ENCODE results near the gene GNG5. TPM values are rescaled to one million over a fixed set of nuclear protein-coding genes. Genes with fewer than 3 reads are reported as not detected.
"Not testable (repeated sequence)": the region's sequence is repeated elsewhere in the genome, so short reads cannot be mapped to it uniquely, and the experiment has no call there.

GNG5 gene
- 3.3 TPM for total RNA-seq

DNA sequence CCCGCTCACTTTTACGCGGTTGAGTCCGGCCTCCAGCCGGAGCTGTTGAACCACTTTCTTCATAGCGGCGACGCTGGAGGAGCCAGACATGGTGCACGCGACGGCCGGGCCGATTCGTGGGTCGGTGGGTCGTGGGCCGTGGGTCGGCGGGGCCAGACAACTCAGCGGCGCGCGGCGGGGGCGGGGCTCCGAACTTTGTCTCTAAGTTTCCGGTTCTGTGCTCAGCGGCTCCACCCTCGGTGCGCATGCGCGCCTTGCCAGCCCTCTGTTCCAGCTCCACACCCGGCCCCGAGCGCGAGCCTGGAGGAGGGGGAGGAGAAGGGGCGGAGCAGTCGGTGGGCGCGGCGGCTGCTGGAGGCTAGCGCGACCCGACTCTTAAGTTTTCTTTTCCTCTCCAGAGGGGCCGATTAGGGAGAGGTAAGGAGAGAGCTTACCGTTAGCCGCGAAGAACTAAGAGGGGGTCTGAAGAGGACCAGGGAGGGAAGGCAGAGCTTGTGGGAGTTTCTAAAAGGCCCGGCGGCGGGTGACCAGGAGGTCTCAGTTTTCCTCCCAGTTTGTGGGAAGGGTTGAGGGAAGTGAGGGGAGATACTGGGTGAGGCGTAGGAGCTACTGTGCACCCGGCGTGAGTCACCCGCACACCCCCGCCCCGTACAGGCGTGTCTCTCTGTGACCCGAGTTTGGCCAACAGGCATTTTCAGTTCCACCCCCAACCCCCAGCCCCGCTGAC, at the start of gene GNG5, which contains the start of gene SPATA1:
GNG5 (minus strand) TSS at position 580 of the 727 bp plus-strand sequence; CDS start at position 90, 490 bp downstream.
SPATA1 (plus strand) TSS at position 385 of the 727 bp plus-strand sequence. CDS start 9,974 bp downstream, outside the sequence.
- no peak for FAIRE-seq
- peak; percentile 89 to 92 for DNase-seq (ENCODE audit: low spot score in 2 of 2)

DNA sequence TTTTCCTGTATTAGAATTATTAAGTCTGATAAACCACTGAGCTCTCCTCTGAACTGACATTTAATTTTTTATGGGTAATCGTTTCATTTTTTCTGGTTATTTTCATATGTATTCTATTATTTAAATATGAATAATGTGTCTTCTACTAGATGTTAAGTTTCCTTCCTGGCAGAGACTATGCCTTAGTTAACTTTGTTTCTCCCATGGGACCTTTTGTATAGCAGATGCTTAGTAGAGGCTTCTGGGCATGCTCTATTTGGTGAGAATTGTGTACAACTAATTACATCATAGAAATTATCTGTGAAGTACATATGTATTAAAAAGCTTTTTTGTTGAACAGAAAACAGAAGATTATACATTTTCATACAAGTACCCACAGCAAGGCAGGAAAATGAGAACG, 44.4 kb upstream of the GNG5 start:
- DNase-seq (ENCODE audit: low spot score in 2 of 2) (no peak), FAIRE-seq (no peak)

DNA sequence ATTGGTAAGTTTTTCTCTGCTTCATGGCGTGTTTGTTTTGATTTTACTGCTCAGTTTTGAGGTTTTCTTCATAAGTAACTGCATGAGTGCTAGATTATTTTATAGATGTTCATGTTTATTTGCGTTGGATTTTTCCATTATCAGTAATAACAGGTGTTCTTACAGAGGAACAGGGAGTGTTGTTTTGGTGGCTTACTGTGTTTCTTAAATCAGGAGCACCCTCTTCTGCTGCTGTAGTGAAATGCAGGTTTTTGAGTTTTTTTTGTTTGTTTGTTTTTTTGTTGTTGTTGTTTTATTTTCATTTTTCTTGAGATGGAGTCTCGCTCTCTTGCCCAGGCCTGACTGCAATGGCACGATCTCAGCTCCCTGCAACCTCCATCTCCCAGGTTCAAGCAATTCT, 35.3 kb upstream of the GNG5 start:
- FAIRE-seq, result no peak
- DNase-seq (ENCODE audit: low spot score in 2 of 2), result no peak

DNA sequence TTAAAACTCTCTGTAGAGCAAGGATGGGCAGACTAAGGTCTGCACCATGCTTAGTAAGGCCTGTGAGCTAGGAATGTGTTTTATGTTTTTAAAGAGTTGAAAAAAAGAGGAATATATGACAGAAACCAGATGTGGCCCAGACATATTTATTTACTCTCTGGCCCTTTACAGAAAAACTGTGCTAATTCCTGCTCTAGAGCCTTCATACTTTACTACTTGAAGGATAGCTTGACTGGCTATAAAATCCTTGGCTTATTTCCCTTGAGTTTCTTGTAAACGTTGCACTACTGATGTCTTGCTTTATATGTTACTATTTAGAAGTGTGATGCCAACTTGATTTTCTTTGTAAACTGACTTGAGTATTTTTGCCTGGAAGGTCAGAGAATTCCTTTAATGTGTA, 34.4 kb upstream of the GNG5 start:
- FAIRE-seq (no peak), DNase-seq (ENCODE audit: low spot score in 2 of 2) (no peak)

DNA sequence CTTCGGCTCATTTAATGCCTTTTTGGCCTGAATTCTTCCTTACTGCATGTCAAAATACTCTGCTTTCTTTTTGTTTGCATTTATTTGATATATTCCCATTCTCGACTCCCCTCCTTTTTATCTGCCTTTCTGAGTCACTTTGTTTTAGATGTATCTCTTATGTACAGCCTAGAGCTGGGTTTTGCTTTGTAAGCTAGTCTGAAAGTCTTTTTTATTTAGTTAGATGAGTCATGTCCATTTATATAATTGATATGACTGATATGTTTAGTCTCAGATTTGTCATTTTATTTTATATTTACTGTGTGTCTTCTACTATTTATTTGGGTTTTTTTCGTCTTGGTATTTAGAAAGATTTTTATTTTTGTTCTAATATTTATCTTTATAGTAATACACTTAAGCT, 33.6 kb upstream of the GNG5 start:
- FAIRE-seq, result peak; percentile 17

DNA sequence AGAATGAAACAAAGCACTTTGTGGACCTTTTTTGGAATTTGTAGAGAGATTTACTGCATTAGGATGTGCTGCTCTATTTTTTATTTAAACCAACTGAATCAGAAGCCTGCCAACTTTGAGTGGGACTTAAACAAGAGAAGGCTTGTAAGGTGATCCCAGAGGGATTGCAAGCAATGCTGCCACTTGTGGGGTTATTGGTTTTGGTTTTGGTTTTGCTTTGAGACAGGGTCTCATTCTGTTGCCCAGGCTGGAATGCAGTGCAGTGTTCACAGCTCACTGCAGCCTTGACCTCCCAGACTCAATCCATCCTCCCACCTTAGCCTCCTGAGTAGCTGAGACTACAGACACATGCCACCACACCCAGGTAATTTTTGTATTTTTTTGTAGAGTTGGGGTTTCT, 32.2 kb upstream of the GNG5 start:
- no peak for DNase-seq (ENCODE audit: low spot score in 2 of 2)
- no peak for FAIRE-seq

More for the DNA sequence above, 33.6 kb upstream of the GNG5 start:
- DNase-seq (ENCODE audit: low spot score in 2 of 2), result no peak

DNA sequence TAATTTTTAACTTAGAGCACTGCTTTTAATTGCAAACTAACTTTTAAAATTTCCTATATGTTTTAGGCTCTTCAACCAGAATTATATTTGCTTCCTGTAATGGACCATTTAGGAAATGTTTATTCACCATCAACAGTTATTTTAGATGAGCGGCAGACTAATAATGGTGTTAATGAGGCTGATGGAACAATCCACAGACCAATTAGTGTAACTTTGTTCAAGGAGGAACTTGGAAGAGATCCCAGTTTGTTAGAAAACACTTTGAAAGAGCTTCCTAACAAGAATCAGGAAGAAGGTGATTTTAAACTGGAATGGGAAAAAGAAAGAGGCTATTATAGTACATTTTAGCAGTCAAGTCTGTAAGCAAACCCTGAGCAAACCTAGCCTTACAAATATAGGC, 19.4 kb upstream of the GNG5 start:
- no peak for DNase-seq (ENCODE audit: low spot score in 2 of 2)
- no peak for FAIRE-seq

DNA sequence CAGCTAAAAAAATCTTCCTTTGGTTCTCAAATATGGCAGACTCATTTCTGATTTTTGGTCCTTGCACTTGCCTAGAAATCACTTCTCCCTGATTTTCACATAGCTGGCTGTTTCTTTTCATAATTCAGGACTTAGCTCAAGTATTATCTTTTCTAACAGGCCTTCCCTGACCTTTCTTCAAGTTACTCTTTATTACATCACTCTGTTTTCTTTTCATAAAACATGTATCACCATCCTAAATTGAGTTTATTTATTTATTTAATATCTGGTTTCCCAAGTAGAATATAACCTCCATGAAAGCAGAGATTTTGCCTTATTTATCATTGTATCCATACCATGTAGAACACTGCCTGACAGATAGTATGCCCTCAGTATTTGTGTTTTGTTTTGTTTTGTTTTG, 18.2 kb upstream of the GNG5 start:
- no peak for DNase-seq (ENCODE audit: low spot score in 2 of 2)
- no peak for FAIRE-seq

DNA sequence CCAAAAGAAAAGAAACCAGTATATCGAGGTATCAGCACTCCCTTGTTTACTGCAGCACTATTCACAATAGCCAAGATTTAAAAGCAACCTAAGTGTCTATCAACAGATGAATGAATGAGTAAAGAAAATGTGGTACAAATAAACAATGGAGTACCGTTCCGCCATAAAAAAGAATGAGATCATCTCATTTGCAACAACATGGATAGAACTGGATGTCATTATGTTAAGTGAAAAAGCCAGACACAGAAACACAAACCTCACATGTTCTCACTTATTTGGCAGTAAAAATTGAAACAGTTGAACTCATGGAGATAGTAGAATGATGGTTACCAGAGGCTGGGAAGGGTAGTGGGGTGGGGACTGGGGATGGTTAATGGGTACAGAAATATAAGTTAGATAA, 4.3 kb upstream of the GNG5 start:
- no peak for DNase-seq (ENCODE audit: low spot score in 2 of 2)
- FAIRE-seq, result no peak

DNA sequence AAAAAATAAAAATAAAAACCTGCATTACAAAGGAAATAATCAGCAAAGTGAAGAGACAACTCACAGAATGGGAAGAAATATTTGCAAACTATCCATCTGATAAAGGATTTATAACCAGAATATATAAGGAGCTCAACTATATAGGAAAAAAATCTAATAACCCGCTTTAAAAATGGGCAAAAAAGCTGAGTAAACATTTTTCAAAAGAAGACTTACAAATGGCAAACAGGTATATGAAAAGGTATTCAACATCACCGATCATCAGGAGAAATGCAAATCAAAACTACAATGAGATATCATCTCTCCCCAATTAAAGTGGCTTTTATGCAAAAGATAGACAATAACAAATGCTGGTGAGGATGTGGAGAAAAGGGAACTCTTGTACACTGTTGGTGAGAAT, 3.8 kb upstream of the GNG5 start:
- FAIRE-seq, result no peak
- no peak for DNase-seq (ENCODE audit: low spot score in 2 of 2)

DNA sequence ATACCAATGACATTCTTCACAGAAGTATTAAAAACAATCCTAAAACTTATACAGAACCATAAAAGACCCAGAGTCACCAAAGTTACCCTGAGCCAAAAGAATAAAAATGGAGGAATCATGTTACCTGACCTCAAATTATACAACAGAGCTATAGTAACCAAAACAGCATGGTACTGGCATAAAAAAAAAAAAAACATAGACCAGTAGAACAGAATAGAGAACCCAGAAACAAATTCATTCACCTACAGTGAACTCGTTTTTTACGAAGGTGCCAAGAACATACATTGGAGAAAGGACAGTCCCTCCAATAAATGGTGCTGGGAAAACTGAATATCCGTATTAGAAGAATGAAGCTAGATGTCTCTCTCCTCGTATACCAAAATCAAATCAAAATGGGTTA, 2.6 kb upstream of the GNG5 start:
- no peak for FAIRE-seq
- DNase-seq (ENCODE audit: low spot score in 2 of 2), result no peak

DNA sequence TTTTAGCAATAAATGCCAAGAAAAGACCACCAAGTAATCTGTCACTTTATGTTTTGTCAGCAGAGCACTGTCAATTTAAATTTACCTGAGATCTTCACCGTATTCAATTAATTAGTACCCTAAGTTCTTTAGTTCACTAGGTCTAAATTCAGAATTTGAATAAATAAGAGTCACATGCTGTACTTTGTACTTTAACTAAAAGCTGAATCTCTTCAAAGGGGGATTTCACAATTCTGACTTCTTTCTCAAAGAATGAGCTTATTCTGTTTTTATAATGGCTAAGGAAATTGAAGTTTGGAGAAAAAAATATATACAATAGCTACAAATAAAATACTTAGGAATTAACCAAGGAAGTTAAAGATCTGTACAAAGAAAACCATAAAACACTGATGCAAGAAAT, 2.1 kb upstream of the GNG5 start:
- DNase-seq (ENCODE audit: low spot score in 2 of 2), result no peak
- FAIRE-seq, result no peak

DNA sequence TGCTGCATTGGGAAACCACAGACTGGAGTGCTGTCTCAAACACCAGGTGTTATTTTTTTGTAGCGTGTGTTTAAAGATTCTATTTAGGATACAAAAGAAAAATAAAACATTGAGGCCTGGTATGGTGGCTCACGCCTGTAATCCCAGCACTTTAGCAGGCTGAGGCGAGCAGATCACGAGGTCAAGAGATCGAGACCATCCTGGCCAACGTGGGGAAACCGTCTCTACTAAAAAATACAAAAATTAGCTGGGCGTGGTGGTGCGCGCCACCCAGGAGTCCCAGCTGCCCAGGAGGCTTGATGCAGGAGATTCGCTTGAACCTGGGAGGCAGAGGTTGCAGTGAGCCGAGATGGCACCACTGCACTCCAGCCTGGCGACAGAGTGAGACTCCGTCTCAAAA, 1.5 kb upstream of the GNG5 start:
- DNase-seq (ENCODE audit: low spot score in 2 of 2); FAIRE-seq: not testable (repeated sequence)

DNA sequence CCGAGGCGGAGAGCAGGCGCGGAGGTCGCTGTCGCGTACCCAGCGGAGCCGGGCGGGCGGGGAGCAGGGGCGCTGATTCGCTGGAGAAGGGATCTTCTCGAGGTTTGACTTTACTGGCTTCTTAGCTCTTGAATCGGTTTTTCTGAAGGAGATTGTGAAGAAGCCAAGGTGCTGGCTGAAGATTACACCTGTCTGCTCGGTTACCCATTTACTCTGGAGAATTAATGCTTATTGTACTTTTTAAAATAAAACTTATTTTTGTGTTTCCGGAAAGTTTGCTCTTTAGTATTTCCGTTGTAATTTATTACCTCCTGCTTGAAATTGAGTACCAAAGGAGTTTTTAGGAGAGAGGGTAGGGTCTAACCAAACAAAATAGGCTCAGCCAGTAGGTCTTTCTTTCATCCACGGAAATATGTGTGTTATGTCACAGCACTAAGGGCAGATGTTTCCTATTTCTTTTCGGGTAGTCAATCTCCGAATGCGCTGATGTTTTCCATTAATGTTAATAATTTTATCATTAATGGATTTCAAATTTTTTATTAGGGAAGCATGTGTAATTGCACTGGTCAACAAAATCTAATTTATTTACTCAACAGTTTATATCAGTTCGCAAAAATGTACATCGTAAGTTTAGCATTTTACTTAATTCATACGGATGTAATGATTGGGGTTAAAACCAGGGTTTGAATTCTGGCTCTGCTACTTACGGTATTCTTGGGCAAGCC, 510 bp upstream of the GNG5 start:
- FAIRE-seq, result no peak
- no peak for DNase-seq (ENCODE audit: low spot score in 2 of 2)

DNA sequence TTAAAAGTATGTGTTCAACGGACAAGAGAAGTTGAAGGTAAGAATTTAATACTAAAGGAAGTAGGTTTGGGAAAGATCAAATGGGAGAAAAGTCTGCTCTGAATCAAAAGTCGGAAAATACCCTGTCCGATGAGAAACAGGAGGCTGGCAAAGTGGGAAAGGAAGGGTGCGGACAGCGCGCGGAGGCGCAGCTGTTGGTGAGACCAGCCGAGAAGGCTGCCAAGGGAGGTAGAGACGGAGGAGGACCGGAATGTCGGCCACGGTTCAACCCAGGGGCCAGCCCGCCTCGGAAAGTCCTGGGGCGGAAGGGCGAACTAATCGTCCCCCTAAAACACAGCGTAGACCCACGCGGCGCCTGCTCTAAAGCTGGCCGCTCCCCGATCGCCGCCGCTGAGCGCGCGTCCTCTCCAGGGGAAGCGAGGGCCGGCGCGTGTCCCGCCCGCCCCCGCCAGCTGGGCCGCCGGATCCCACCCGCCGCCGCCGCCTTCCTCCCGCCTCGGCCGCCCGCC, 834 bp downstream of the GNG5 start:
- FAIRE-seq, result no peak
- DNase-seq (ENCODE audit: low spot score in 2 of 2), result peak in 1 of 2 donors; percentile 62

DNA sequence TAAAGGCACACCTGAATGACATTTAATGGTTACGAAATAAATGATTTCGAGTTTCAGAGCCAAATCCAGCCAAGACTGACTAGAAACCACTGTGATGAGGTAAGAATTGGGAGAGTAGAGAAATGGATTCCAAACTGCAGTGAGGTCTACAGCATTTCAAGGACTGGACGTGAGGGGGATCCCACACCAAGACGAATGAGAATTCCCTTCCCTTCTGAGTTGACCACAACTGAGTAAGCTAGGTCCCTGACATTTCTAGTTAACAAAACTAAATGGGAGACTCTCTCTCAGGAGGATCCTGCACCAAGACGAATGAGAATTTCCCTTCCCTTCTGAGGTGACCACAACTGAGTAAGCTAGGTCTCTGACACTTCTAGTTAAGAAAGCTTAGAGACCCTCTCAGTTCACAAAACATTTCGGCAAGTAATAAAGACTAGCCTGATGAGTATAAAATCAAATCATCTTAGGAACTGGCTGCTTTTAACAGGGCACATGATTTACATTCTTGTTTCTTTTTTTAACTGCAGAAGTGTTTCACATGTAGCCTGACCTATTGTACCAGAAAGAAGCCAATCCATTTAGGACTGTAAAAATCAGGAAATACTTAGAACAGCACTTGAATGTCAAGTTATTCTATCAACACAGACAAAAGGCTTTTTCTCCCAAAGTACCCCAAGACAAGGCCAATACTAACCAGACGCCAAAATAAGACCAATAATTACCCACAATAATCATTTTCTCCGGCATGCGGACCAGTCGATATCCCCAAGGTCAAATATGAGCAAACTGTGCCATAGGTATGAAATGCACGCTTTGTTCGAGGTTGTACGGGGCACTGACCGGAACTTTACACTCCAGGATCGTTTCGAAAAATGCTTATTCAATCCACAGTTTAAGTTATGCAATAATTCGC, 1.5 kb downstream of the GNG5 start:
- DNase-seq (ENCODE audit: low spot score in 2 of 2) (no peak), FAIRE-seq (no peak)

DNA sequence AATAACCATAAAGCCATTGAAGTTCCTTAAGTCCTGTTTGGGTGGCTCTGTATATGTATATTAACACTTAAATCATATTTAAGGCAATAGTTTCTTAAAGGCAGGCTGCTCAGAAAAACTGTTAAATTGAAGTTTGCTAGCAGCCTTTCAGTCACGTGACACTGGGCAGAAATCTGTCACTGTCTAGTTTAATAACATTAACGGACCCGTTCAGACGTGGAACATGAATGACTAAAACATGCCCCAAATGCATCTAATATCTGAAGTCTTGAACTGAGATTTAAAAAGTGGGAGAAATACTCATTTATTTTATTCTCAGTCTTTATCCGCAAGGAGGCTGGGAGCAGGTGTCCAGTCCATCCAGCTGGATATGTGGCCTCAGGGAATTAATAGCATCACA, 3.5 kb downstream of the GNG5 start:
- no peak for DNase-seq (ENCODE audit: low spot score in 2 of 2)
- FAIRE-seq, result no peak

DNA sequence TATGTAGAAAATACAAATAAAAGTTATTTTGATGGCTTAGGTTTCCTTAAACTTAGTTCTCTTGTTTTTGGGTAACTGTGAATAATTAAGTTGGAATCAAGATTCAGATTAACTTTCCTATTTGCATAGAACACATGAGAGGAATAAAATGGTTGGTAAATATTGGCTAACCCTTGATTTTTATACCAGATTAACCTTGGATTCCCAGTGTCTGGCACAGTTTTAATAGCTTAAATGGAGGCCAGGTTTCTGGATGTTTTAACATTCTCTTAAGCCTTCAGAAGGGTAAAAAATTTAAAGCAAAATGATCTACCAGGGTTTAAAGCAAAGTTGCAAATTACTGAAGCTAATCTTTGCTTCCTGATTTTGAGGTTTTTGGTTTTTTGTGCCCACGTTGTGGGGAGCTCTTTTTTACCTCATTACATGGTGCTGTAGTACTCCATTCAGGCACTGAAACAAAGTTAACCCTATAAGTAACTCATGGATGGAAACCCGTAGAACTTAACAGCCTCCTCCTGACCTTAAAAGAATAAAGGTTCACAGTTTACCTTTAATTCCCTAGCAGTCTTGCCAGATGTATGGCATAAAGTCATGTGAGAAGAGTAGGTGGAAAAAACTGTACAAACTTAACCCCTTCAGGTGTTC, 8.6 kb downstream of the GNG5 start:
- DNase-seq (ENCODE audit: low spot score in 2 of 2) (no peak), FAIRE-seq (no peak)

DNA sequence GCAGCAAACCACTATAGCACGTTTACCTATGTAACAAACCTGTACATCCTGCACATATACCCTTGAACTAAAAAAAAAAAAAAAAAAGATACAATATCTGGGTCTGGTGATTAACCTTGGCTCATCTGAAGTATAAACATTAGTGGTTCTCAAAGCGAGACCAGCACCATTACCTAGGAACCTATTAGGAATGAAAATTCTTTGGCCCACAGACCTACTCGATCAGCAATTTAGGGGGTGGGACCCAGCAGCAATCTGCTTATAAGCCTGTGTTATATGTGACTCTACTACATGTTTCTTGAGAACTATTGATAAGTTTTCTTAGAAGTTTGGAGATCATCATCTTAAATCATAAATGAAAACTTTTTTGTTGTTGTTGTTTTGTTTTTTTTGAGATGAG, 9.9 kb downstream of the GNG5 start:
- no peak for FAIRE-seq
- DNase-seq (ENCODE audit: low spot score in 2 of 2), result no peak

DNA sequence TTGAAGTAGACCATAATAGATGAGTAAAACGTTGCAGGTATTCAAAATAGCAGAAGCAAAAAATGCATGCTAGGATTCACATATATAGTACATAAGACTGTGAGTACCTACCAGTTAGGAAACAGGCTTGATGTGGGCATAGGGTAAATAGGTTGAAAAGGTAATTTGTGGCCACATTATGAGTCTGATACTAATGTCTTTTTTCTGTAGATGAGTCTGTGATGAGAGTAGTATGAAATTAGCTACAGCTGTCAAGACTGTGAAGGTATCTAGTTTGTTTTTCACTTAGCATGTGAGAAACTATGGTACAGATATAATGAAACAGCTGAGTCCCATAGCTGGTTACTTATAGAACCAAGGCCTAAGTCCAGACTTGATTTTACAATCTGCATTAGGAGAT, 12.6 kb downstream of the GNG5 start:
- no peak for FAIRE-seq
- DNase-seq (ENCODE audit: low spot score in 2 of 2), result no peak
